GM12878 (cell line): Measurements from ENCODE around the gene TADA3. TPM values are rescaled to one million over a fixed set of nuclear protein-coding genes. Genes with fewer than 3 reads are reported as not detected.

Source experiments
- ATAC-seq: fragments of 200-7000 bp; cut with Tn5 transposase; 3 replicates; pipeline ENCODE4 v1.9.1; 2020; ENCODE audit warnings: mild to moderate bottlenecking, moderate library complexity
- BruUV-seq: library from RNA; stranded (reverse); fragments of 400-500 nt; replicated peaks from 2 replicates; lab custom pipeline; 2021; lab: Mats Ljungman, UMichigan
- CTCF ChIA-PET: fragments of 300-600 bp; sonication (Branson Sonifier 250); formaldehyde crosslinking; extraction: SDS; loops from one replicate; lab custom pipeline; 2021; ENCODE audit warnings: inconsistent platforms; lab: Yijun Ruan, JAX
- POLR2A ChIA-PET: fragments of 350-600 bp; formaldehyde crosslinking; extraction: SDS; loops from one replicate; lab custom pipeline; 2021; ENCODE audit warnings: inconsistent platforms; lab: Charles Lee
- RAD21 ChIA-PET: fragments of 300-600 bp; sonication (Branson Sonifier 250); formaldehyde crosslinking; loops from one replicate; lab custom pipeline; 2023; ENCODE audit warnings: antibody characterized with exemption; ENCODE audit not compliant: unreplicated experiment; lab: Charles Lee
- SMC1A ChIA-PET: fragments of 300-600 bp; sonication (Branson Sonifier 250); formaldehyde crosslinking; loops from one replicate; lab custom pipeline; 2023; ENCODE audit not compliant: unreplicated experiment, uncharacterized antibody; lab: Charles Lee
- DNase-seq: peaks from one replicate; pipeline ENCODE4 v3.0.0-alpha.2; 2011; ENCODE audit warnings: low read depth, low spot score
- FAIRE-seq: peaks from 3 replicates; lab custom pipeline; 2011; peaks lifted over from hg19 to GRCh38; lab: Jason Lieb, UNC
- H2AFZ ChIP-seq: 2 replicates; pipeline ENCODE4 v1.6.0; 2011; ENCODE audit warnings: low read depth, low read length, control low read depth; ENCODE audit not compliant: control insufficient read depth
- H3K27ac ChIP-seq: 2 replicates; pipeline ENCODE4 v1.5.1; 2011; ENCODE audit warnings: control low read depth; ENCODE audit not compliant: control insufficient read depth, insufficient read depth
- H3K27me3 ChIP-seq, 2 experiments: replicated peaks in 1 of 2; 2 replicates each; pipeline versions ENCODE4 v1.6.0 to v1.6.1; 2011; ENCODE audit warnings: low read length in 1 of 2; ENCODE audit not compliant: control insufficient read depth in 2 of 2, insufficient read depth in 2 of 2
- H3K36me3 ChIP-seq, 2 experiments: 2 replicates each; pipeline ENCODE4 v1.5.1; 2011; ENCODE audit warnings: low read length in 1 of 2; ENCODE audit not compliant: control insufficient read depth in 2 of 2, insufficient read depth in 2 of 2
- H3K4me1 ChIP-seq: 2 replicates; pipeline ENCODE4 v1.6.1; 2011; ENCODE audit warnings: mild to moderate bottlenecking, low read length, moderate library complexity, mixed read lengths; ENCODE audit not compliant: control insufficient read depth, insufficient read depth
- H3K4me2 ChIP-seq: 2 replicates; pipeline ENCODE4 v1.6.0; 2011; ENCODE audit warnings: control low read depth; ENCODE audit not compliant: control insufficient read depth, insufficient read depth
- H3K4me3 ChIP-seq: fragments of 200-600 bp; sonication (generic); 2 replicates; pipeline ENCODE4 v1.5.1; 2016
- H3K79me2 ChIP-seq: 2 replicates; pipeline ENCODE4 v1.6.0; 2011; ENCODE audit warnings: low read length; ENCODE audit not compliant: control insufficient read depth, insufficient read depth
- H3K9ac ChIP-seq: 2 replicates; pipeline ENCODE4 v1.8.0; 2011; ENCODE audit warnings: low read length, control low read depth, mixed read lengths; ENCODE audit not compliant: control insufficient read depth, insufficient read depth
- H3K9me3 ChIP-seq: replicated peaks from 3 replicates; pipeline ENCODE4 v1.5.1; 2011; ENCODE audit warnings: mild to moderate bottlenecking, low read length; ENCODE audit not compliant: control insufficient read depth, insufficient read depth
- H4K20me1 ChIP-seq: 2 replicates; pipeline ENCODE4 v1.6.0; 2011; ENCODE audit not compliant: control insufficient read depth, insufficient read depth
- ATF7 ChIP-seq: fragments of 450-650 bp; IDR thresholded peaks from 2 replicates; pipeline ENCODE4 v1.6.1; 2016; ENCODE audit warnings: low read depth, mild to moderate bottlenecking
- BCL11A ChIP-seq: IDR thresholded peaks from 2 replicates; pipeline ENCODE4 v1.6.1; 2011; ENCODE audit warnings: low read depth, low read length
- EED ChIP-seq: sonication (generic); IDR thresholded peaks from 2 replicates; pipeline ENCODE4 v1.6.1; 2016; ENCODE audit warnings: antibody characterized with exemption, low read depth
- FOS ChIP-seq: IDR thresholded peaks from 3 replicates; pipeline ENCODE4 v1.6.1; 2011; ENCODE audit warnings: borderline replicate concordance; ENCODE audit not compliant: insufficient read length; ENCODE audit errors: extremely low read depth
- NKRF ChIP-seq: fragments of 450-650 bp; conservative IDR thresholded peaks from 2 replicates; pipeline ENCODE4 v1.6.1; 2017; ENCODE audit warnings: mild to moderate bottlenecking, moderate library complexity
- PBX3 ChIP-seq: IDR thresholded peaks from 2 replicates; pipeline ENCODE4 v1.6.1; 2011; ENCODE audit warnings: mild to moderate bottlenecking, low read depth, low read length, moderate library complexity; ENCODE audit not compliant: insufficient replicate concordance
- PKNOX1 ChIP-seq: fragments of 450-650 bp; IDR thresholded peaks from 2 replicates; pipeline ENCODE4 v1.6.1; 2016; ENCODE audit warnings: mild to moderate bottlenecking
- POLR2AphosphoS5 ChIP-seq: IDR thresholded peaks from 2 replicates; pipeline ENCODE4 v1.6.1; 2011; ENCODE audit warnings: mild to moderate bottlenecking, low read length, inconsistent platforms
- SKIL ChIP-seq: fragments of 450-650 bp; IDR thresholded peaks from 2 replicates; pipeline ENCODE4 v1.6.1; 2017; ENCODE audit warnings: mild to moderate bottlenecking, low read depth, inconsistent platforms; ENCODE audit not compliant: poor library complexity, severe bottlenecking
- TCF12 ChIP-seq: IDR thresholded peaks from 2 replicates; pipeline ENCODE4 v1.6.1; 2011; ENCODE audit warnings: low read depth, mild to moderate bottlenecking, low read length
- USF2 ChIP-seq: IDR thresholded peaks from 2 replicates; pipeline ENCODE4 v1.6.1; 2011; ENCODE audit warnings: low read depth, low read length, improper control_type of control experiment, borderline replicate concordance
- WGBS: methylation state at CpG from one replicate; pipeline ENCODE4 v1.1.6; 2016; ENCODE audit warnings: low lambda C conversion rate; ENCODE audit not compliant: insufficient replicate concordance, insufficient coverage; ENCODE audit errors: missing lambda C conversion rate; 5-methylcytosine and 5-hydroxymethylcytosine counted together
- in situ Hi-C: fragments of 300-500 bp; cut with MboI; formaldehyde crosslinking; loops from 9 replicates; pipeline ENCODE4 v1.14.3; 2018; ENCODE audit warnings: mixed read lengths
- intact Hi-C: fragments of 100-400 bp; cut with micrococcal nuclease; formaldehyde crosslinking; loops from one replicate; pipeline ENCODE4 v1.14.2; 2022; ENCODE audit not compliant: unreplicated experiment
- polyA plus RNA-seq, 11 experiments: library from polyadenylated mRNA; depleted of rRNA in 4 of 11; unstranded in 6 of 11; stranded (reverse) in 5 of 11; fragments of >200 nt; fragmentation: Nextera tagmentation in 4 of 11; fragmentation: Illumina TruSeq in 1 of 11; extraction: Ambion mirVana in 4 of 11; extraction: Trizol in 1 of 11; gene quantifications; 1 replicate in 1 of 11; 2 replicates in 10 of 11; pipeline versions ENCODE4 v1.2.1 to v1.2.3, GENCODE V29; 2011 to 2016; ENCODE audit warnings: inconsistent platforms in 2 of 11, missing spikeins in 2 of 11, low read depth in 1 of 11
- total RNA-seq, 4 experiments: library from RNA; depleted of rRNA in 3 of 4; stranded (reverse); fragments of >200 nt in 3 of 4; fragmentation: Illumina TruSeq in 1 of 4; extraction: Trizol in 1 of 4; gene quantifications; 2 replicates each; pipeline versions ENCODE4 v1.2.1 to v1.2.3, GENCODE V29; 2013 to 2021

The TADA3 gene
- total and polyA plus RNA-seq, 10 of the 15 experiments (the other 5 are each of a cell fraction or from before 2014, with no cell fraction given) = 2.6 to 71.2 (median 51.0) TPM

GRCh38 chr3:9808345-9809037 is 16.2 kb upstream of the TADA3 start:
- H4K20me1 ChIP-seq = no peaks in the 10 kb centered on the region
- H3K4me3 ChIP-seq = no peak overlapping the region
- H3K79me2 ChIP-seq = no peaks in the 10 kb centered on the region
- peak; percentile 81 for ATAC-seq
- POLR2A ChIA-PET = interaction anchor here (0.6 to 2.9 kb wide), 5 partner anchors 8 to 76 kb away, joined by 3 to 19 read pairs (median 5); partner anchors contain the start of genes ARPC4 and TADA3
- WGBS = 36% methylated on average over 7 of the region's 7 CpGs
- no peak overlapping the region for H2AFZ ChIP-seq
- no peak for DNase-seq
- no peaks in the 10 kb centered on the region for H3K27me3 ChIP-seq
- intact Hi-C loops (loop anchor here (5.0 kb wide), 1 partner anchor 76 kb away; the partner anchor contains the start of gene BRPF1), in situ Hi-C loops (no loop called here)
- H3K9me3 ChIP-seq = no peaks in the 10 kb centered on the region
- peak overlapping the region; percentile 75; the same call in 1 of the 2 replicates for H3K27ac ChIP-seq
- FAIRE-seq = peak; percentile 27
- no peak overlapping the region for H3K4me2 ChIP-seq
- RAD21 ChIA-PET = interaction anchor here (0.7 to 2.0 kb wide), 7 partner anchors 12 to 163 kb away, joined by 3 to 6 read pairs (median 4); partner anchors contain the start of genes ARPC4 and BRPF1
- peaks cover 23 to 35% of the 10 kb centered on the region in 2 experiments for H3K36me3 ChIP-seq
- SMC1A ChIA-PET = interaction anchor here (0.7 to 1.2 kb wide), 4 partner anchors 13 to 71 kb away, joined by 3 read pairs; no protein-coding TSS in a partner anchor
- no TSS peak for BruUV-seq
- H3K9ac ChIP-seq = no peak overlapping the region
- CTCF ChIA-PET = interaction anchor here (1.0 to 1.1 kb wide), 2 partner anchors 21 to 36 kb away, joined by 3 read pairs; partner anchors contain the start of gene RPUSD3
- H3K4me1 ChIP-seq = peaks cover 13% of the 10 kb centered on the region
- no peak for TF ChIP-seq NKRF
- no peak for TF ChIP-seq FOS
- no peak for TF ChIP-seq USF2
- TF ChIP-seq SKIL = no peak
- TF ChIP-seq EED = no peak; the same call in 1 of the 2 replicates
- peak; percentile 51; the same call in 1 of the 2 replicates for TF ChIP-seq POLR2AphosphoS5
- no peak for TF ChIP-seq BCL11A
- TF ChIP-seq ATF7 = no peak
- TF ChIP-seq TCF12 = peak; percentile 48; the same call in 1 of the 2 replicates
- peak; percentile 88 for TF ChIP-seq PKNOX1
- peak; percentile 71 for TF ChIP-seq PBX3
